HepG2 (cell line): ENCODE data around the gene FAP. TPM values are rescaled to one million over a fixed set of nuclear protein-coding genes. Genes with fewer than 3 reads are reported as not detected.

ENCODE experiments used
- AGO2 ChIP-seq: fragments of 200-400 bp; formaldehyde crosslinking; optimal IDR thresholded peaks from 2 replicates; pipeline ENCODE3; 2017; ENCODE audit warnings: mild to moderate bottlenecking, low read depth, low read length, moderate library complexity
- ATF1 ChIP-seq: IDR thresholded peaks from 2 replicates; pipeline ENCODE4 v1.6.1; 2016; ENCODE audit warnings: mild to moderate bottlenecking, control low read depth
- KDM1A ChIP-seq: IDR thresholded peaks from 2 replicates; pipeline ENCODE4 v1.6.1; 2016; ENCODE audit warnings: missing compliant biosample characterization
- KLF12 ChIP-seq: sonication (generic); formaldehyde crosslinking; IDR thresholded peaks from 2 replicates; pipeline ENCODE4 v1.4.0; 2020; ENCODE audit warnings: missing genetic modification reagents, borderline replicate concordance
- PITX1 ChIP-seq: sonication (generic); formaldehyde crosslinking; IDR thresholded peaks from 2 replicates; pipeline ENCODE4 v1.5.1; 2020; ENCODE audit warnings: mild to moderate bottlenecking, missing genetic modification reagents
- RBM22 ChIP-seq: fragments of 200-400 bp; formaldehyde crosslinking; optimal IDR thresholded peaks from 2 replicates; pipeline ENCODE3; 2017; ENCODE audit warnings: mild to moderate bottlenecking, low read length, moderate library complexity
- SMC3 ChIP-seq: IDR thresholded peaks from 2 replicates; pipeline ENCODE4 v1.6.1; 2011; ENCODE audit warnings: low read length, improper control_type of control experiment
- SP4 ChIP-seq: sonication (generic); formaldehyde crosslinking; IDR thresholded peaks from 2 replicates; pipeline ENCODE4 v1.8.1; 2023; ENCODE audit warnings: mild to moderate bottlenecking, missing genetic modification reagents
- STAG1 ChIP-seq: sonication (generic); formaldehyde crosslinking; IDR thresholded peaks from 2 replicates; pipeline ENCODE4 v1.4.0; 2020; ENCODE audit warnings: missing genetic modification reagents
- ZNF20 ChIP-seq: sonication (generic); formaldehyde crosslinking; IDR thresholded peaks from 2 replicates; pipeline ENCODE4 v1.4.0; 2020; ENCODE audit warnings: mild to moderate bottlenecking, moderate library complexity, missing genetic modification reagents
- ZNF34 ChIP-seq: sonication (generic); formaldehyde crosslinking; IDR thresholded peaks from 2 replicates; pipeline ENCODE4 v1.4.0; 2020; ENCODE audit warnings: mild to moderate bottlenecking, missing genetic modification reagents, borderline replicate concordance
- ZNF670 ChIP-seq: sonication (generic); formaldehyde crosslinking; IDR thresholded peaks from 2 replicates; pipeline ENCODE4 v1.8.0; 2022; ENCODE audit warnings: mild to moderate bottlenecking, missing genetic modification reagents, borderline replicate concordance
- ZNF672 ChIP-seq: sonication (generic); formaldehyde crosslinking; IDR thresholded peaks from 2 replicates; pipeline ENCODE4 v1.8.1; 2022; ENCODE audit warnings: missing genetic modification reagents
- ZNF75D ChIP-seq: sonication (generic); formaldehyde crosslinking; IDR thresholded peaks from 2 replicates; pipeline ENCODE4 v1.8.1; 2023; ENCODE audit warnings: missing genetic modification reagents, mild to moderate bottlenecking, borderline replicate concordance
- ZSCAN30 ChIP-seq: sonication (generic); formaldehyde crosslinking; IDR thresholded peaks from 2 replicates; pipeline ENCODE4 v1.5.0; 2020; ENCODE audit warnings: mild to moderate bottlenecking, missing genetic modification reagents
- polyA plus RNA-seq, 8 experiments: library from polyadenylated mRNA; depleted of rRNA in 3 of 8; stranded (reverse) in 7 of 8; unstranded in 1 of 8; fragments of >200 nt; fragmentation: Illumina TruSeq in 4 of 8; extraction: Trizol in 4 of 8; gene quantifications; 2 replicates each; pipeline versions ENCODE4 v1.2.1 to v1.2.3, GENCODE V29; 2011 to 2016; ENCODE audit warnings: low read depth in 4 of 8, missing spikeins in 1 of 8, mixed read lengths in 1 of 8; ENCODE audit not compliant: insufficient read depth in 1 of 8
- total RNA-seq, 5 experiments: library from RNA; depleted of rRNA; stranded (reverse); fragments of >200 nt; fragmentation: Illumina TruSeq; extraction: Trizol; gene quantifications; 2 replicates each; pipeline ENCODE4 v1.2.3, GENCODE V29; 2016; ENCODE audit warnings: low read depth in 1 of 5
- TF ChIP-seq, protein P1 (sequence below): sonication (generic); formaldehyde crosslinking; IDR thresholded peaks from 2 replicates; pipeline ENCODE4 v1.9.0; 2021; ENCODE audit warnings: missing genetic modification reagents, mild to moderate bottlenecking, borderline replicate concordance
- TF ChIP-seq, protein P2 (sequence below): sonication (generic); formaldehyde crosslinking; IDR thresholded peaks from 2 replicates; pipeline ENCODE4 v1.4.0; 2020; ENCODE audit warnings: missing genetic modification reagents
- TF ChIP-seq, protein P3 (sequence below): sonication (generic); formaldehyde crosslinking; IDR thresholded peaks from 2 replicates; pipeline ENCODE4 v1.4.0; 2020; ENCODE audit warnings: missing genetic modification reagents

FAP gene
- total and polyA plus RNA-seq, 2 of the 13 experiments (the other 11 are each of a cell fraction or from before 2014, with no cell fraction given): not detected

DNA sequence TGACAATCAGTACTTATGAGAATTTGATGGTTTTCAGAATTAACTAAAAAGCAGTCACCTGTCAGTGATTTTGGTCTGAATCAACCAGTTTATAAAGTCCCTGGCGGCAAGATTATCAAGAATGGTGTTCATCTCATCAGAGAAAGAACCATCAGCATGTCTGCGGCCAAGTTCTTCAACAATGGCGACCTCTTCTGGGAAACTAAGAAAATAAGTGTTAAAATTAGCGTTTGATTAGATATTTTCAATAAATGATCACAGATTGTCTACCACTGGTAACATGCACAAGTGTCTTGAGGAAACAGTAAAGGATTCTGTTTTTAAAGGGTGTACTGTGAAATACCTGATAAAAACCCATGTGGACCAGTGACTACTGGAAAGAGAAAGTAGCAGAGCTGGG is 99.3 kb downstream of the FAP start (continued):
- TF ChIP-seq, protein P1, sequence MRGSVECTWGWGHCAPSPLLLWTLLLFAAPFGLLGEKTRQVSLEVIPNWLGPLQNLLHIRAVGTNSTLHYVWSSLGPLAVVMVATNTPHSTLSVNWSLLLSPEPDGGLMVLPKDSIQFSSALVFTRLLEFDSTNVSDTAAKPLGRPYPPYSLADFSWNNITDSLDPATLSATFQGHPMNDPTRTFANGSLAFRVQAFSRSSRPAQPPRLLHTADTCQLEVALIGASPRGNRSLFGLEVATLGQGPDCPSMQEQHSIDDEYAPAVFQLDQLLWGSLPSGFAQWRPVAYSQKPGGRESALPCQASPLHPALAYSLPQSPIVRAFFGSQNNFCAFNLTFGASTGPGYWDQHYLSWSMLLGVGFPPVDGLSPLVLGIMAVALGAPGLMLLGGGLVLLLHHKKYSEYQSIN (CRISPR knock-in tag): no peak
- TF ChIP-seq RBM22 (no peak), AGO2 (no peak), SP4 (CRISPR knock-in tag) (no peak), SMC3 (0 out of 2 replicates have a peak, but pooled peaks have one; percentile 13), PITX1 (CRISPR knock-in tag) (no peak), KDM1A (CRISPR knock-in tag) (no peak), ATF1 (no peak), ZNF672 (no peak), ZSCAN30 (CRISPR knock-in tag) (no peak), KLF12 (CRISPR knock-in tag) (no peak), ZNF34 (CRISPR knock-in tag) (no peak), ZNF20 (no peak), ZNF670 (no peak), ZNF75D (CRISPR knock-in tag) (no peak), STAG1 (CRISPR knock-in tag) (peak; percentile 57)
- TF ChIP-seq, protein P2, sequence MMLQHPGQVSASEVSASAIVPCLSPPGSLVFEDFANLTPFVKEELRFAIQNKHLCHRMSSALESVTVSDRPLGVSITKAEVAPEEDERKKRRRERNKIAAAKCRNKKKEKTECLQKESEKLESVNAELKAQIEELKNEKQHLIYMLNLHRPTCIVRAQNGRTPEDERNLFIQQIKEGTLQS: no peak
- TF ChIP-seq, protein P3, sequence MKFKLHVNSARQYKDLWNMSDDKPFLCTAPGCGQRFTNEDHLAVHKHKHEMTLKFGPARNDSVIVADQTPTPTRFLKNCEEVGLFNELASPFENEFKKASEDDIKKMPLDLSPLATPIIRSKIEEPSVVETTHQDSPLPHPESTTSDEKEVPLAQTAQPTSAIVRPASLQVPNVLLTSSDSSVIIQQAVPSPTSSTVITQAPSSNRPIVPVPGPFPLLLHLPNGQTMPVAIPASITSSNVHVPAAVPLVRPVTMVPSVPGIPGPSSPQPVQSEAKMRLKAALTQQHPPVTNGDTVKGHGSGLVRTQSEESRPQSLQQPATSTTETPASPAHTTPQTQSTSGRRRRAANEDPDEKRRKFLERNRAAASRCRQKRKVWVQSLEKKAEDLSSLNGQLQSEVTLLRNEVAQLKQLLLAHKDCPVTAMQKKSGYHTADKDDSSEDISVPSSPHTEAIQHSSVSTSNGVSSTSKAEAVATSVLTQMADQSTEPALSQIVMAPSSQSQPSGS (CRISPR knock-in tag): no peak
